IMR-90 (cell line): ENCODE measurements around the gene RSRC1. TPM values are rescaled to one million over a fixed set of nuclear protein-coding genes. Genes with fewer than 3 reads are reported as not detected.

Experiments used
- ATAC-seq: fragments of 200-7000 bp; cut with Tn5 transposase; 2 replicates; pipeline ENCODE4 v1.9.1; 2020; ENCODE audit warnings: low read depth, mild to moderate bottlenecking, moderate library complexity
- BruUV-seq: library from RNA; stranded (reverse); fragments of 400-500 nt; replicated peaks from 2 replicates; lab custom pipeline; 2021; lab: Mats Ljungman, UMichigan
- CTCF ChIA-PET: fragments of 300-600 bp; formaldehyde crosslinking; extraction: SDS; loops from one replicate; lab custom pipeline; 2021; ENCODE audit warnings: antibody characterized with exemption; lab: Yijun Ruan, JAX
- POLR2A ChIA-PET: fragments of 300-600 bp; sonication (Branson Sonifier 250); formaldehyde crosslinking; loops from one replicate; lab custom pipeline; 2022; ENCODE audit warnings: antibody characterized with exemption; ENCODE audit not compliant: unreplicated experiment; lab: Charles Lee
- DNase-seq: peaks from one replicate; pipeline ENCODE4 v3.0.0; 2013
- H2AFZ ChIP-seq: replicated peaks from 2 replicates; pipeline ENCODE3; 2013; ENCODE audit warnings: low read length, mild to moderate bottlenecking; ENCODE audit not compliant: poor library complexity
- H2AK5ac ChIP-seq: 2 replicates; pipeline ENCODE4 v1.6.1; 2013; ENCODE audit warnings: low read depth, low read length, inconsistent platforms
- H2AK9ac ChIP-seq: replicated peaks from 2 replicates; pipeline ENCODE3; 2013; ENCODE audit warnings: mild to moderate bottlenecking, low read depth, low read length, moderate library complexity; ENCODE audit not compliant: poor library complexity
- H2BK120ac ChIP-seq: 2 replicates; pipeline ENCODE4 v1.6.1; 2013; ENCODE audit warnings: low read depth, low read length, inconsistent platforms
- H2BK15ac ChIP-seq: 3 replicates; pipeline ENCODE4 v1.6.1; 2013; ENCODE audit warnings: low read depth, low read length, inconsistent platforms
- H2BK20ac ChIP-seq: 2 replicates; pipeline ENCODE4 v1.6.1; 2013; ENCODE audit warnings: low read depth, mild to moderate bottlenecking, inconsistent platforms, low read length, moderate library complexity
- H2BK5ac ChIP-seq: 2 replicates; pipeline ENCODE4 v1.6.1; 2013; ENCODE audit warnings: mild to moderate bottlenecking, low read depth, low read length, inconsistent platforms; ENCODE audit not compliant: poor library complexity, severe bottlenecking
- H3K14ac ChIP-seq: replicated peaks from 2 replicates; pipeline ENCODE4 v1.6.1; 2013; ENCODE audit warnings: low read depth, low read length, inconsistent platforms
- H3K18ac ChIP-seq: 2 replicates; pipeline ENCODE4 v1.6.1; 2013; ENCODE audit warnings: low read depth, low read length, control low read depth
- H3K23ac ChIP-seq: 2 replicates; pipeline ENCODE4 v1.6.1; 2013; ENCODE audit warnings: low read depth, low read length, inconsistent platforms
- H3K27ac ChIP-seq: 2 replicates; pipeline ENCODE4 v1.5.1; 2013; ENCODE audit warnings: mild to moderate bottlenecking, control low read depth, low read length; ENCODE audit not compliant: insufficient read depth
- H3K27me3 ChIP-seq: 2 replicates; pipeline ENCODE4 v1.6.1; 2013; ENCODE audit warnings: low read length; ENCODE audit not compliant: control insufficient read depth, insufficient read depth
- H3K36me3 ChIP-seq: 2 replicates; pipeline ENCODE4 v1.6.1; 2013; ENCODE audit warnings: low read length, mixed read lengths; ENCODE audit not compliant: control insufficient read depth, insufficient read depth
- H3K4ac ChIP-seq: 2 replicates; pipeline ENCODE4 v1.6.1; 2013; ENCODE audit warnings: low read depth, low read length, inconsistent platforms
- H3K4me1 ChIP-seq: 2 replicates; pipeline ENCODE4 v1.6.1; 2013; ENCODE audit warnings: low read length, mixed read lengths; ENCODE audit not compliant: control insufficient read depth, insufficient read depth
- H3K4me2 ChIP-seq: 2 replicates; pipeline ENCODE4 v1.6.1; 2013; ENCODE audit warnings: low read depth, mild to moderate bottlenecking, control low read depth, low read length, moderate library complexity
- H3K4me3 ChIP-seq: 2 replicates; pipeline ENCODE4 v1.5.1; 2013; ENCODE audit warnings: low read depth, mild to moderate bottlenecking, control low read depth, low read length, moderate library complexity; ENCODE audit not compliant: insufficient read depth
- H3K56ac ChIP-seq: 2 replicates; pipeline ENCODE4 v1.6.1; 2013; ENCODE audit warnings: low read length, inconsistent platforms; ENCODE audit not compliant: insufficient read depth; ENCODE audit errors: extremely low read depth
- H3K79me1 ChIP-seq, 2 experiments: 2 replicates each; pipeline ENCODE4 v1.6.1; 2013; ENCODE audit warnings: low read length in 2 of 2, inconsistent platforms in 1 of 2, low read depth in 1 of 2
- H3K9ac ChIP-seq: 2 replicates; pipeline ENCODE4 v1.6.1; 2013; ENCODE audit warnings: low read depth, low read length, control low read depth
- H3K9me1 ChIP-seq: 2 replicates; pipeline ENCODE4 v1.6.1; 2013; ENCODE audit warnings: low read length, inconsistent platforms; ENCODE audit not compliant: insufficient read depth
- H3K9me3 ChIP-seq: 2 replicates; pipeline ENCODE4 v1.6.1; 2013; ENCODE audit warnings: low read length; ENCODE audit not compliant: control insufficient read depth, insufficient read depth
- H4K20me1 ChIP-seq: 2 replicates; pipeline ENCODE4 v1.6.1; 2013; ENCODE audit warnings: low read length, inconsistent platforms; ENCODE audit not compliant: insufficient read depth
- H4K5ac ChIP-seq: 2 replicates; pipeline ENCODE4 v1.6.1; 2013; ENCODE audit warnings: mild to moderate bottlenecking, low read depth, low read length, control low read depth
- H4K8ac ChIP-seq, 2 experiments: 2 replicates each; pipeline ENCODE4 v1.6.1; 2013; ENCODE audit warnings: low read depth in 2 of 2, low read length in 2 of 2, control low read depth in 1 of 2, inconsistent platforms in 1 of 2
- H4K91ac ChIP-seq: 2 replicates; pipeline ENCODE4 v1.6.1; 2013; ENCODE audit warnings: low read depth, low read length, inconsistent platforms; ENCODE audit not compliant: insufficient read depth
- BHLHE40 ChIP-seq: fragments of 150-350 bp; IDR thresholded peaks from 2 replicates; pipeline ENCODE4 v1.6.1; 2016; ENCODE audit warnings: mild to moderate bottlenecking, low read depth, low read length
- CEBPB ChIP-seq: IDR thresholded peaks from 2 replicates; pipeline ENCODE4 v1.6.1; 2012; ENCODE audit warnings: low read depth, low read length, improper control_type of control experiment
- CHD1 ChIP-seq: IDR thresholded peaks from 2 replicates; pipeline ENCODE4 v1.6.1; 2012; ENCODE audit warnings: low read depth, low read length, improper control_type of control experiment
- CTCF ChIP-seq: conservative IDR thresholded peaks from 2 replicates; pipeline ENCODE4 v1.5.1; 2012; ENCODE audit warnings: mild to moderate bottlenecking, low read depth, low read length, improper control_type of control experiment
- ELK1 ChIP-seq: fragments of 150-350 bp; IDR thresholded peaks from 2 replicates; pipeline ENCODE4 v1.6.1; 2016; ENCODE audit warnings: low read depth, mild to moderate bottlenecking, low read length, moderate library complexity, borderline replicate concordance
- FOS ChIP-seq: fragments of 150-350 bp; IDR thresholded peaks from 2 replicates; pipeline ENCODE4 v1.6.1; 2016; ENCODE audit warnings: low read depth, low read length
- MAFK ChIP-seq: IDR thresholded peaks from 2 replicates; pipeline ENCODE4 v1.6.1; 2012; ENCODE audit warnings: low read depth, low read length, improper control_type of control experiment
- MAZ ChIP-seq: IDR thresholded peaks from 2 replicates; pipeline ENCODE4 v1.6.1; 2012; ENCODE audit warnings: low read depth, mild to moderate bottlenecking, low read length, improper control_type of control experiment, moderate library complexity, borderline replicate concordance
- MXI1 ChIP-seq: IDR thresholded peaks from 2 replicates; pipeline ENCODE4 v1.6.1; 2012; ENCODE audit warnings: low read depth, mild to moderate bottlenecking, low read length, moderate library complexity, borderline replicate concordance
- NFE2L2 ChIP-seq: fragments of 150-350 bp; IDR thresholded peaks from 2 replicates; pipeline ENCODE4 v1.6.1; 2016; ENCODE audit warnings: low read depth, mild to moderate bottlenecking, low read length
- POLR2A ChIP-seq: IDR thresholded peaks from 2 replicates; pipeline ENCODE4 v1.6.1; 2012; ENCODE audit warnings: mild to moderate bottlenecking, low read depth, low read length
- RAD21 ChIP-seq: IDR thresholded peaks from 2 replicates; pipeline ENCODE4 v1.6.1; 2012; ENCODE audit warnings: low read length, improper control_type of control experiment
- RCOR1 ChIP-seq: IDR thresholded peaks from 2 replicates; pipeline ENCODE4 v1.6.1; 2012; ENCODE audit warnings: mild to moderate bottlenecking, low read length, improper control_type of control experiment; ENCODE audit not compliant: insufficient replicate concordance
- RFX5 ChIP-seq: IDR thresholded peaks from 2 replicates; pipeline ENCODE4 v1.8.0; 2012; ENCODE audit warnings: low read depth, mild to moderate bottlenecking, low read length, moderate library complexity
- SMC3 ChIP-seq: fragments of 150-350 bp; IDR thresholded peaks from 2 replicates; pipeline ENCODE4 v1.6.1; 2016; ENCODE audit warnings: low read depth, mild to moderate bottlenecking, antibody characterized with exemption, low read length, moderate library complexity
- USF2 ChIP-seq: fragments of 150-350 bp; IDR thresholded peaks from 2 replicates; pipeline ENCODE4 v1.6.1; 2017; ENCODE audit warnings: mild to moderate bottlenecking, antibody characterized with exemption, low read length, low read depth
- WGBS, 2 experiments: methylation state at CpG; one replicate each; pipeline versions ENCODE4 v1.1.5 to v1.1.7; 2013; ENCODE audit warnings: missing lambda C conversion rate in 2 of 2; ENCODE audit not compliant: insufficient read length in 1 of 2; ENCODE audit errors: extremely low coverage in 2 of 2; 5-methylcytosine and 5-hydroxymethylcytosine counted together
- dilution Hi-C: fragments of 300-500 bp; cut with HindIII; formaldehyde crosslinking; loops from one replicate; pipeline ENCODE4 v1.14.3; 2018; ENCODE audit warnings: low sequenced_read_pairs; ENCODE audit not compliant: unreplicated experiment
- in situ Hi-C: fragments of 300-500 bp; cut with MboI; formaldehyde crosslinking; loops from 3 replicates; pipeline ENCODE4 v1.14.3; 2019; ENCODE audit warnings: low sequenced_read_pairs, inconsistent platforms, mixed read lengths
- intact Hi-C: fragments of 100-400 bp; cut with micrococcal nuclease; formaldehyde crosslinking; loops from 2 replicates; pipeline ENCODE4 v1.10.0; 2022
- polyA plus RNA-seq, 3 experiments: library from polyadenylated mRNA; depleted of rRNA; stranded (reverse); fragments of >200 nt; gene quantifications; 2 replicates each; pipeline ENCODE4 v1.2.3, GENCODE V29; 2012; ENCODE audit warnings: low replicate concordance in 1 of 3
- total RNA-seq: library from RNA; depleted of rRNA; stranded (reverse); fragments of >200 nt; gene quantifications from 2 replicates; pipeline ENCODE4 v1.2.3, GENCODE V29; 2012

RSRC1 gene
- total and polyA plus RNA-seq, 2 of the 4 experiments (the other 2 are of a cell fraction): 3.8 to 41.8 TPM

- WGBS, 2 experiments: no CpG with 5 or more reads among the region's 1 CpG
- H2AK5ac ChIP-seq: no peak overlapping the region
- CTCF ChIA-PET: interaction anchor here (0.6 kb wide), 1 partner anchor 10 kb away, joined by 3 read pairs; no protein-coding TSS in a partner anchor
- dilution Hi-C loops (no loop called here), in situ Hi-C loops (no loop called here), intact Hi-C loops (no loop called here)
- TF ChIP-seq RAD21 (no peak), MAFK (no peak), SMC3 (no peak), RCOR1 (no peak), RFX5 (no peak), ELK1 (no peak), USF2 (no peak), NFE2L2 (no peak), CHD1 (no peak), CTCF (no peak), BHLHE40 (no peak), MAZ (no peak), MXI1 (no peak), CEBPB (no peak), POLR2A (no peak), FOS (no peak)
- H3K9me3 ChIP-seq: no peaks in the 10 kb centered on the region
- H3K4ac ChIP-seq: no peak overlapping the region
- no TSS peak for BruUV-seq
- no peak overlapping the region for H4K91ac ChIP-seq
- no peak overlapping the region for H2BK120ac ChIP-seq
- H3K4me2 ChIP-seq: no peak overlapping the region
- H3K14ac ChIP-seq: no peak overlapping the region
- H2AK9ac ChIP-seq: no peak overlapping the region
- no peak overlapping the region for H3K23ac ChIP-seq
- no peaks in the 10 kb centered on the region for H3K36me3 ChIP-seq
- H3K9ac ChIP-seq: no peak overlapping the region
- DNase-seq: no peak
- H3K4me1 ChIP-seq: no peaks in the 10 kb centered on the region
- no peaks in the 10 kb centered on the region for H3K9me1 ChIP-seq
- H3K18ac ChIP-seq: no peak overlapping the region
- POLR2A ChIA-PET: no interaction called here
- H2BK15ac ChIP-seq: no peak overlapping the region
- no peak overlapping the region for H3K27ac ChIP-seq
- no peak overlapping the region for H3K4me3 ChIP-seq
- no peak overlapping the region for H2BK20ac ChIP-seq
- H4K20me1 ChIP-seq: no peaks in the 10 kb centered on the region
- H3K27me3 ChIP-seq: no peaks in the 10 kb centered on the region
- no peaks in the 10 kb centered on the region; a peak in 1 of 4 replicates for H3K79me1 ChIP-seq
- no peak overlapping the region for H4K5ac ChIP-seq
- ATAC-seq: no peak
- H4K8ac ChIP-seq: no peak overlapping the region
- no peak overlapping the region for H3K56ac ChIP-seq
- no peak overlapping the region for H2AFZ ChIP-seq
- no peak overlapping the region for H2BK5ac ChIP-seq
Observed at GRCh38 chr3:158333736-158334135, 223.8 kb downstream of the RSRC1 start.
